ENCODE measurements around the gene ESRRA. TPM values are rescaled to one million over a fixed set of nuclear protein-coding genes. Genes with fewer than 3 reads are reported as not detected.

ESRRA gene
- total and polyA plus RNA-seq, 9 of the 15 experiments (the other 6 are each of a cell fraction or from before 2014, with no cell fraction given) = 0.27 to 89.7 (median 23.7) TPM

- TF ChIP-seq, protein P1, sequence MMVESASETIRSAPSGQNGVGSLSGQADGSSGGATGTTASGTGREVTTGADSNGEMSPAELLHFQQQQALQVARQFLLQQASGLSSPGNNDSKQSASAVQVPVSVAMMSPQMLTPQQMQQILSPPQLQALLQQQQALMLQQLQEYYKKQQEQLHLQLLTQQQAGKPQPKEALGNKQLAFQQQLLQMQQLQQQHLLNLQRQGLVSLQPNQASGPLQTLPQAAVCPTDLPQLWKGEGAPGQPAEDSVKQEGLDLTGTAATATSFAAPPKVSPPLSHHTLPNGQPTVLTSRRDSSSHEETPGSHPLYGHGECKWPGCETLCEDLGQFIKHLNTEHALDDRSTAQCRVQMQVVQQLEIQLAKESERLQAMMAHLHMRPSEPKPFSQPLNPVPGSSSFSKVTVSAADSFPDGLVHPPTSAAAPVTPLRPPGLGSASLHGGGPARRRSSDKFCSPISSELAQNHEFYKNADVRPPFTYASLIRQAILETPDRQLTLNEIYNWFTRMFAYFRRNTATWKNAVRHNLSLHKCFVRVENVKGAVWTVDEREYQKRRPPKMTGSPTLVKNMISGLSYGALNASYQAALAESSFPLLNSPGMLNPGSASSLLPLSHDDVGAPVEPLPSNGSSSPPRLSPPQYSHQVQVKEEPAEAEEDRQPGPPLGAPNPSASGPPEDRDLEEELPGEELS (CRISPR knock-in tag; IDR thresholded peaks at IDR 0.05; ENCODE audit: borderline replicate concordance) = no peak
- TF ChIP-seq PTTG1 (tag; IDR thresholded peaks at IDR 0.05; ENCODE audit: low read depth) (no peak), POU5F1 (IDR thresholded peaks at IDR 0.05; ENCODE audit: borderline replicate concordance, low read depth, low read length, partially characterized antibody) (no peak), HMGN3 (IDR thresholded peaks at IDR 0.05; ENCODE audit: borderline replicate concordance, extremely low read depth, insufficient read length, low read depth, low read length) (peak; percentile 85), MYBL2 (IDR thresholded peaks at IDR 0.05; ENCODE audit: low read depth) (no peak), MYBL2 (CRISPR knock-in tag; IDR thresholded peaks at IDR 0.05; ENCODE audit: borderline replicate concordance) (no peak), HMG20A (CRISPR knock-in tag; conservative IDR thresholded peaks at IDR 0.05) (no peak), SPI1 (IDR thresholded peaks at IDR 0.05; ENCODE audit: borderline replicate concordance, low read depth, low read length) (peak; percentile 71; the same call in 1 of the 2 replicates), ZKSCAN3 (CRISPR knock-in tag; IDR thresholded peaks at IDR 0.05) (no peak), ZBTB7A (IDR thresholded peaks at IDR 0.05; ENCODE audit: borderline replicate concordance, control insufficient read depth, low read depth, low read length) (peak; percentile 99), RNF2 (IDR thresholded peaks at IDR 0.05) (peak; percentile 37; the same call in 1 of the 2 replicates), NR4A1 (CRISPR knock-in tag; IDR thresholded peaks at IDR 0.05) (0 out of 2 replicates have a peak, but pooled peaks have one; percentile 64), NR4A1 (tag; IDR thresholded peaks at IDR 0.05) (peak; percentile 78; the same call in 1 of the 2 replicates), YY1 (IDR thresholded peaks at IDR 0.05; ENCODE audit: borderline replicate concordance in 1 of 3, control insufficient read depth in 1 of 3, extremely low read depth in 1 of 3, insufficient read depth in 3 of 3, insufficient read length in 1 of 3, insufficient replicate concordance in 2 of 3, low read depth in 1 of 3, low read length in 2 of 3) (peak in 2 of 3 experiments; percentile 46 to 50), ZNF133 (CRISPR knock-in tag; IDR thresholded peaks at IDR 0.05) (no peak)
- TF ChIP-seq, protein P2, sequence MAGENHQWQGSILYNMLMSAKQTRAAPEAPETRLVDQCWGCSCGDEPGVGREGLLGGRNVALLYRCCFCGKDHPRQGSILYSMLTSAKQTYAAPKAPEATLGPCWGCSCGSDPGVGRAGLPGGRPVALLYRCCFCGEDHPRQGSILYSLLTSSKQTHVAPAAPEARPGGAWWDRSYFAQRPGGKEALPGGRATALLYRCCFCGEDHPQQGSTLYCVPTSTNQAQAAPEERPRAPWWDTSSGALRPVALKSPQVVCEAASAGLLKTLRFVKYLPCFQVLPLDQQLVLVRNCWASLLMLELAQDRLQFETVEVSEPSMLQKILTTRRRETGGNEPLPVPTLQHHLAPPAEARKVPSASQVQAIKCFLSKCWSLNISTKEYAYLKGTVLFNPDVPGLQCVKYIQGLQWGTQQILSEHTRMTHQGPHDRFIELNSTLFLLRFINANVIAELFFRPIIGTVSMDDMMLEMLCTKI (IDR thresholded peaks at IDR 0.05; ENCODE audit: partially characterized antibody) = no peak
- TF ChIP-seq, protein P3, sequence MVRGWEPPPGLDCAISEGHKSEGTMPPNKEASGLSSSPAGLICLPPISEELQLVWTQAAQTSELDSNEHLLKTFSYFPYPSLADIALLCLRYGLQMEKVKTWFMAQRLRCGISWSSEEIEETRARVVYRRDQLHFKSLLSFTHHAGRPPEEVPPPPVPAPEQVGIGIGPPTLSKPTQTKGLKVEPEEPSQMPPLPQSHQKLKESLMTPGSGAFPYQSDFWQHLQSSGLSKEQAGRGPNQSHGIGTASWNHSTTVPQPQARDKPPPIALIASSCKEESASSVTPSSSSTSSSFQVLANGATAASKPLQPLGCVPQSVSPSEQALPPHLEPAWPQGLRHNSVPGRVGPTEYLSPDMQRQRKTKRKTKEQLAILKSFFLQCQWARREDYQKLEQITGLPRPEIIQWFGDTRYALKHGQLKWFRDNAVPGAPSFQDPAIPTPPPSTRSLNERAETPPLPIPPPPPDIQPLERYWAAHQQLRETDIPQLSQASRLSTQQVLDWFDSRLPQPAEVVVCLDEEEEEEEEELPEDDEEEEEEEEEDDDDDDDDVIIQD (CRISPR knock-in tag; IDR thresholded peaks at IDR 0.05) = no peak
These were observed 50.0 kb downstream of the ESRRA start (continued) for GRCh38 chr11:64355078-64355940.
